HCT116 (cell line): ENCODE data around the gene ANKRD55. TPM values are rescaled to one million over a fixed set of nuclear protein-coding genes. Genes with fewer than 3 reads are reported as not detected.

ENCODE experiments used
- ATAC-seq: fragments of 200-7000 bp; cut with Tn5 transposase; 2 replicates; pipeline ENCODE4 v1.9.1; 2020; ENCODE audit warnings: mild to moderate bottlenecking, moderate library complexity
- BruUV-seq: library from RNA; stranded (reverse); fragments of 400-500 nt; replicated peaks from 2 replicates; lab custom pipeline; 2021; lab: Mats Ljungman, UMichigan
- CTCF ChIA-PET: fragments of 300-600 bp; sonication (Branson Sonifier 250); formaldehyde crosslinking; loops from one replicate; lab custom pipeline; 2021; ENCODE audit warnings: antibody characterized with exemption; lab: Charles Lee
- POLR2A ChIA-PET: fragments of 300-600, 350-600 bp; sonication (Branson Sonifier 250); formaldehyde crosslinking; loops from one replicate; lab custom pipeline; 2021; ENCODE audit warnings: antibody characterized with exemption; lab: Charles Lee
- RAD21 ChIA-PET, 2 experiments: fragments of 300-600 bp; sonication (Branson Sonifier 250); formaldehyde crosslinking; loops; one replicate each; lab custom pipeline; 2023; ENCODE audit warnings: low total read pairs in 2 of 2; ENCODE audit not compliant: uncharacterized antibody in 2 of 2, unreplicated experiment in 2 of 2, low non-redundant PET in 1 of 2; lab: Charles Lee
- DNase-seq: peaks from one replicate; pipeline ENCODE4 v3.0.0-alpha.2; 2010; ENCODE audit warnings: low read depth, low spot score
- H2AFZ ChIP-seq: fragments of 200-600 bp; shearing (Covaris generic), sonication (generic); 2 replicates; pipeline ENCODE4 v1.6.1; 2017; ENCODE audit warnings: low read depth, mixed run types, mixed read lengths, antibody characterized with exemption, low read length; ENCODE audit not compliant: poor library complexity, severe bottlenecking
- H3K27ac ChIP-seq: 2 replicates; pipeline ENCODE4 v1.5.1; 2012; ENCODE audit warnings: low read depth, low read length
- H3K27me3 ChIP-seq: fragments of 200-600 bp; sonication (generic); 2 replicates; pipeline ENCODE4 v1.6.1; 2016; ENCODE audit warnings: mixed run types, low read length, mixed read lengths; ENCODE audit not compliant: insufficient read depth
- H3K36me3 ChIP-seq, 2 experiments: fragments of 200-500 bp in 1 of 2; fragments of 200-600 bp in 1 of 2; sonication (Bioruptor generic) in 1 of 2; sonication (generic) in 1 of 2; 2 replicates each; pipeline versions ENCODE4 v1.5.1 to v1.6.1; 2014 to 2016; ENCODE audit warnings: low read length in 2 of 2, inconsistent platforms in 1 of 2, mixed read lengths in 1 of 2, mixed run types in 1 of 2; ENCODE audit not compliant: insufficient read depth in 2 of 2, control insufficient read depth in 1 of 2
- H3K4me1 ChIP-seq, 2 experiments: fragments of 200-600 bp in 1 of 2; sonication (generic) in 1 of 2; 2 replicates each; pipeline versions ENCODE4 v1.5.1 to v1.6.1; 2012 to 2017; ENCODE audit warnings: low read length in 2 of 2, inconsistent platforms in 1 of 2, mild to moderate bottlenecking in 1 of 2, mixed read lengths in 1 of 2, mixed run types in 1 of 2, moderate library complexity in 1 of 2; ENCODE audit not compliant: insufficient read depth in 2 of 2, control insufficient read depth in 1 of 2
- H3K4me2 ChIP-seq: fragments of 200-600 bp; sonication (generic); 2 replicates; pipeline ENCODE4 v1.6.1; 2017; ENCODE audit warnings: mixed run types, low read length, mixed read lengths
- H3K4me3 ChIP-seq, 2 experiments: fragments of 200-600 bp in 1 of 2; sonication (generic) in 1 of 2; replicated peaks in 1 of 2; 2 replicates each; pipeline ENCODE4 v1.5.1; 2011 to 2016; ENCODE audit warnings: low read length in 2 of 2, control low read depth in 1 of 2, low read depth in 1 of 2, mild to moderate bottlenecking in 1 of 2, mixed read lengths in 1 of 2, mixed run types in 1 of 2
- H3K79me2 ChIP-seq: fragments of 200-600 bp; sonication (generic); 2 replicates; pipeline ENCODE4 v1.6.1; 2017; ENCODE audit warnings: mild to moderate bottlenecking, mixed run types, low read length, moderate library complexity, mixed read lengths; ENCODE audit not compliant: insufficient read depth
- H3K9ac ChIP-seq: fragments of 200-600 bp; sonication (generic); 2 replicates; pipeline ENCODE4 v1.6.1; 2016; ENCODE audit warnings: low read length, mixed read lengths
- H3K9me2 ChIP-seq: fragments of 200-600 bp; sonication (generic), shearing (Covaris generic); 2 replicates; pipeline ENCODE4 v1.6.1; 2017; ENCODE audit warnings: mixed run types, mild to moderate bottlenecking, moderate library complexity; ENCODE audit not compliant: insufficient read depth
- H3K9me3 ChIP-seq, 2 experiments: fragments of 200-500 bp in 1 of 2; fragments of 200-600 bp in 1 of 2; sonication (Bioruptor generic) in 1 of 2; sonication (generic) in 1 of 2; 2 replicates each; pipeline ENCODE4 v1.6.1; 2014 to 2017; ENCODE audit warnings: low read length in 2 of 2, mixed read lengths in 2 of 2, inconsistent platforms in 1 of 2, low read depth in 1 of 2, mild to moderate bottlenecking in 1 of 2, mixed run types in 1 of 2, moderate library complexity in 1 of 2; ENCODE audit not compliant: control insufficient read depth in 1 of 2, insufficient read depth in 1 of 2
- H4K20me1 ChIP-seq: fragments of 200-600 bp; sonication (generic), shearing (Covaris generic); 2 replicates; pipeline ENCODE4 v1.6.1; 2017; ENCODE audit warnings: mixed run types, mild to moderate bottlenecking, moderate library complexity; ENCODE audit not compliant: insufficient read depth
- EGR1 ChIP-seq: IDR thresholded peaks from 2 replicates; pipeline ENCODE4 v1.6.1; 2012; ENCODE audit warnings: low read depth
- ELF1 ChIP-seq: IDR thresholded peaks from 2 replicates; pipeline ENCODE4 v1.6.1; 2012; ENCODE audit warnings: low read depth, borderline replicate concordance
- EZH2 ChIP-seq: fragments of 200-600 bp; sonication (generic); IDR thresholded peaks from 2 replicates; pipeline ENCODE4 v1.6.1; 2017; ENCODE audit warnings: antibody characterized with exemption, mixed run types
- POLR2AphosphoS5 ChIP-seq: IDR thresholded peaks from 2 replicates; pipeline ENCODE4 v1.6.1; 2011; ENCODE audit warnings: mild to moderate bottlenecking, low read depth, low read length, moderate library complexity
- SIN3A ChIP-seq: IDR thresholded peaks from 2 replicates; pipeline ENCODE4 v1.6.1; 2012; ENCODE audit warnings: low read depth
- SP1 ChIP-seq: IDR thresholded peaks from 2 replicates; pipeline ENCODE4 v1.6.1; 2012; ENCODE audit warnings: low read depth
- SRF ChIP-seq: IDR thresholded peaks from 2 replicates; pipeline ENCODE4 v1.6.1; 2012; ENCODE audit warnings: low read depth
- TCF7L2 ChIP-seq: IDR thresholded peaks from 2 replicates; pipeline ENCODE4 v1.7.0; 2011; ENCODE audit warnings: borderline replicate concordance, inconsistent platforms; ENCODE audit not compliant: insufficient read depth, insufficient read length; ENCODE audit errors: extremely low read depth
- YY1 ChIP-seq: IDR thresholded peaks from 2 replicates; pipeline ENCODE4 v1.6.1; 2011; ENCODE audit warnings: low read length, low read depth, moderate library complexity, mild to moderate bottlenecking; ENCODE audit not compliant: insufficient replicate concordance; ENCODE audit errors: extremely low read depth
- ZNF274 ChIP-seq: fragments of 200-500 bp; sonication (Bioruptor generic); IDR thresholded peaks from 2 replicates; pipeline ENCODE4 v1.6.1; 2014; ENCODE audit warnings: mild to moderate bottlenecking, low read depth, low read length, inconsistent platforms
- intact Hi-C: fragments of 100-400 bp; cut with micrococcal nuclease; formaldehyde crosslinking; loops from 2 replicates; pipeline ENCODE4 v1.10.0; 2022
- total RNA-seq: library from RNA; stranded (reverse); gene quantifications from one replicate; pipeline ENCODE4 v1.2.1, GENCODE V29; 2021; ENCODE audit not compliant: unreplicated experiment
- TF ChIP-seq, protein P1 (sequence below): IDR thresholded peaks from 2 replicates; pipeline ENCODE4 v1.6.1; 2012; ENCODE audit warnings: low read depth
- TF ChIP-seq, protein P2 (sequence below), 3 experiments: fragments of 200-600 bp in 1 of 3; sonication (generic) in 1 of 3; IDR thresholded peaks in 2 of 3; conservative IDR thresholded peaks in 1 of 3; 2 replicates each; pipeline ENCODE4 v1.5.1; 2012 to 2017; ENCODE audit warnings: low read depth in 2 of 3, low read length in 2 of 3, antibody characterized with exemption in 1 of 3, borderline replicate concordance in 1 of 3, control low read depth in 1 of 3, mild to moderate bottlenecking in 1 of 3, mixed read lengths in 1 of 3, mixed run types in 1 of 3, moderate library complexity in 1 of 3; ENCODE audit not compliant: insufficient read depth in 1 of 3
- TF ChIP-seq, protein P3 (sequence below): IDR thresholded peaks from 2 replicates; pipeline ENCODE4 v1.6.1; 2012

ANKRD55 gene
- total RNA-seq, 1 experiment from 2014 or later = not detected

DNA sequence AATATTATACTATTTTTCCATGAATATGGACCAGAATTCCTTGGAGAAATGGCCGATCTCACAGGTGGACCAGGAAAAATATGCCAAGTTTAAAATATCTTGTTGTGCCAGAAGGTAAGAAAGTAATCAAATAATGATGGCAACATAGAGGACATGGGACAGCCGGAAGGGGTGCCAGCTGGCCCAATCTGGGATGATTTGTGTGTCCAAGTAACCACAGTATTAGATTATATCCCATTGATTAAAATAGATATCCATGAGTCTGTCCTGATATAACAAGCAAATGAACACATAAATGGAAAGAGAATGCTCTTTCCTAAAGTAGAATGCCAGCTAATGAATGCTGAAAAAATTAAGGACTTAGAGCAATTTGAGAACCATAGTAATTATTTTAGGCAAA lies 39.6 kb upstream of the ANKRD55 start:
- no peak overlapping the region for H3K27ac ChIP-seq
- no peaks in the 10 kb centered on the region for H3K79me2 ChIP-seq
- H3K4me2 ChIP-seq = no peak overlapping the region
- no peak overlapping the region for H3K9ac ChIP-seq
- no peaks in the 10 kb centered on the region for H3K9me2 ChIP-seq
- ChIA-PET POLR2A (no interaction called here), CTCF (interaction anchor here (2.2 to 7.8 kb wide), 2 partner anchors 337 to 565 kb away, joined by 6 to 124 read pairs; no protein-coding TSS in a partner anchor), RAD21 (no interaction called here)
- H3K27me3 ChIP-seq = no peaks in the 10 kb centered on the region
- no peaks in the 10 kb centered on the region for H4K20me1 ChIP-seq
- no peaks in the 10 kb centered on the region for H3K4me1 ChIP-seq
- DNase-seq = no peak
- no peaks in the 10 kb centered on the region for H3K9me3 ChIP-seq
- H2AFZ ChIP-seq = no peak overlapping the region
- H3K36me3 ChIP-seq = no peaks in the 10 kb centered on the region
- intact Hi-C loops = loop anchor here (5.0 kb wide), 1 partner anchor 865 kb away; no protein-coding TSS in a partner anchor
- ATAC-seq = no peak
- no TSS peak for BruUV-seq
- no peak overlapping the region for H3K4me3 ChIP-seq
- TF ChIP-seq EZH2 (no peak), SIN3A (no peak), ELF1 (no peak), POLR2AphosphoS5 (no peak), ZNF274 (no peak), SRF (no peak), TCF7L2 (no peak), YY1 (no peak), SP1 (no peak), EGR1 (no peak)
- TF ChIP-seq, protein P1, sequence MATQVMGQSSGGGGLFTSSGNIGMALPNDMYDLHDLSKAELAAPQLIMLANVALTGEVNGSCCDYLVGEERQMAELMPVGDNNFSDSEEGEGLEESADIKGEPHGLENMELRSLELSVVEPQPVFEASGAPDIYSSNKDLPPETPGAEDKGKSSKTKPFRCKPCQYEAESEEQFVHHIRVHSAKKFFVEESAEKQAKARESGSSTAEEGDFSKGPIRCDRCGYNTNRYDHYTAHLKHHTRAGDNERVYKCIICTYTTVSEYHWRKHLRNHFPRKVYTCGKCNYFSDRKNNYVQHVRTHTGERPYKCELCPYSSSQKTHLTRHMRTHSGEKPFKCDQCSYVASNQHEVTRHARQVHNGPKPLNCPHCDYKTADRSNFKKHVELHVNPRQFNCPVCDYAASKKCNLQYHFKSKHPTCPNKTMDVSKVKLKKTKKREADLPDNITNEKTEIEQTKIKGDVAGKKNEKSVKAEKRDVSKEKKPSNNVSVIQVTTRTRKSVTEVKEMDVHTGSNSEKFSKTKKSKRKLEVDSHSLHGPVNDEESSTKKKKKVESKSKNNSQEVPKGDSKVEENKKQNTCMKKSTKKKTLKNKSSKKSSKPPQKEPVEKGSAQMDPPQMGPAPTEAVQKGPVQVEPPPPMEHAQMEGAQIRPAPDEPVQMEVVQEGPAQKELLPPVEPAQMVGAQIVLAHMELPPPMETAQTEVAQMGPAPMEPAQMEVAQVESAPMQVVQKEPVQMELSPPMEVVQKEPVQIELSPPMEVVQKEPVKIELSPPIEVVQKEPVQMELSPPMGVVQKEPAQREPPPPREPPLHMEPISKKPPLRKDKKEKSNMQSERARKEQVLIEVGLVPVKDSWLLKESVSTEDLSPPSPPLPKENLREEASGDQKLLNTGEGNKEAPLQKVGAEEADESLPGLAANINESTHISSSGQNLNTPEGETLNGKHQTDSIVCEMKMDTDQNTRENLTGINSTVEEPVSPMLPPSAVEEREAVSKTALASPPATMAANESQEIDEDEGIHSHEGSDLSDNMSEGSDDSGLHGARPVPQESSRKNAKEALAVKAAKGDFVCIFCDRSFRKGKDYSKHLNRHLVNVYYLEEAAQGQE = no peak
- TF ChIP-seq, protein P2, sequence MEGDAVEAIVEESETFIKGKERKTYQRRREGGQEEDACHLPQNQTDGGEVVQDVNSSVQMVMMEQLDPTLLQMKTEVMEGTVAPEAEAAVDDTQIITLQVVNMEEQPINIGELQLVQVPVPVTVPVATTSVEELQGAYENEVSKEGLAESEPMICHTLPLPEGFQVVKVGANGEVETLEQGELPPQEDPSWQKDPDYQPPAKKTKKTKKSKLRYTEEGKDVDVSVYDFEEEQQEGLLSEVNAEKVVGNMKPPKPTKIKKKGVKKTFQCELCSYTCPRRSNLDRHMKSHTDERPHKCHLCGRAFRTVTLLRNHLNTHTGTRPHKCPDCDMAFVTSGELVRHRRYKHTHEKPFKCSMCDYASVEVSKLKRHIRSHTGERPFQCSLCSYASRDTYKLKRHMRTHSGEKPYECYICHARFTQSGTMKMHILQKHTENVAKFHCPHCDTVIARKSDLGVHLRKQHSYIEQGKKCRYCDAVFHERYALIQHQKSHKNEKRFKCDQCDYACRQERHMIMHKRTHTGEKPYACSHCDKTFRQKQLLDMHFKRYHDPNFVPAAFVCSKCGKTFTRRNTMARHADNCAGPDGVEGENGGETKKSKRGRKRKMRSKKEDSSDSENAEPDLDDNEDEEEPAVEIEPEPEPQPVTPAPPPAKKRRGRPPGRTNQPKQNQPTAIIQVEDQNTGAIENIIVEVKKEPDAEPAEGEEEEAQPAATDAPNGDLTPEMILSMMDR (IDR thresholded peaks at IDR 0.05 in 2 of 3, conservative IDR thresholded peaks at IDR 0.05 in 1 of 3; ENCODE audit: borderline replicate concordance in 1 of 3, insufficient read depth in 1 of 3, low read depth in 2 of 3, low read length in 2 of 3) = no peak
- TF ChIP-seq, protein P3, sequence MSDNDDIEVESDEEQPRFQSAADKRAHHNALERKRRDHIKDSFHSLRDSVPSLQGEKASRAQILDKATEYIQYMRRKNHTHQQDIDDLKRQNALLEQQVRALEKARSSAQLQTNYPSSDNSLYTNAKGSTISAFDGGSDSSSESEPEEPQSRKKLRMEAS = no peak
- TF ChIP-seq, all 23 proteins: peak for 0
